HUDEP-2 (cell line): Measurements from ENCODE around the gene CCDC78.
"Not testable (repeated sequence)": the region's sequence is repeated elsewhere in the genome, so short reads cannot be mapped to it uniquely, and the experiment has no call there.

Experiments
- DNase-seq, 76 experiments: peaks; one replicate each; lab custom pipeline; 2025; ENCODE audit not compliant: unreplicated experiment in 76 of 76; lab: John Stamatoyannopoulos, UW

Gene CCDC78

GRCh38 chr16:761625-762513 is 35.6 kb upstream of the CCDC78 start:
- DNase-seq, result no peak

- DNase-seq, result no peak
These were observed 34.5 kb upstream of the CCDC78 start, which contains the start of gene MSLN for GRCh38 chr16:760545-761343. Gene MSLN (plus strand): TSS chr16:760734. CDS start chr16:762681, 1,947 bp downstream.

- DNase-seq, result no peak
These were observed 33.8 kb upstream of the CCDC78 start for GRCh38 chr16:760065-760464.

- no peak for DNase-seq
These were observed 33.1 kb upstream of the CCDC78 start for GRCh38 chr16:759110-759910.

- DNase-seq, result no peak
These were observed 30.2 kb upstream of the CCDC78 start for GRCh38 chr16:756428-756827.

GRCh38 chr16:754656-755055 is 28.4 kb upstream of the CCDC78 start:
- DNase-seq, result no peak

- DNase-seq, result not testable (repeated sequence)
These were observed 27.9 kb upstream of the CCDC78 start for GRCh38 chr16:754121-754607.

GRCh38 chr16:752007-752312 is 25.7 kb upstream of the CCDC78 start:
- DNase-seq, result no peak

- DNase-seq, result no peak
These were observed 25.1 kb upstream of the CCDC78 start for GRCh38 chr16:751152-752006.

GRCh38 chr16:750485-750884 is 24.2 kb upstream of the CCDC78 start:
- DNase-seq, result no peak

- no peak for DNase-seq
These were observed 22.8 kb upstream of the CCDC78 start for GRCh38 chr16:749010-749409.

GRCh38 chr16:747978-748746 is 21.9 kb upstream of the CCDC78 start:
- no peak for DNase-seq

GRCh38 chr16:746637-747036 is 20.4 kb upstream of the CCDC78 start:
- DNase-seq, result no peak

- DNase-seq, result peak in 3 of 76 experiments; percentile 5 to 19 (median 6)
These were observed 19.5 kb upstream of the CCDC78 start for GRCh38 chr16:745739-746138.

- no peak for DNase-seq
These were observed 17.7 kb upstream of the CCDC78 start for GRCh38 chr16:743794-744500.

- DNase-seq, result peak in 5 of 76 experiments; percentile 8 to 20 (median 18)
These were observed 16.7 kb upstream of the CCDC78 start for GRCh38 chr16:742894-743293.

GRCh38 chr16:741986-742629 is 15.9 kb upstream of the CCDC78 start:
- DNase-seq, result no peak
